HepG2 (cell line): Measurements from ENCODE around the gene BAZ2A.

Experiments
- KDM2A ChIP-seq: sonication (generic); formaldehyde crosslinking; IDR thresholded peaks from 2 replicates; pipeline ENCODE4 v1.4.0; 2020; ENCODE audit warnings: low read depth, missing genetic modification reagents, borderline replicate concordance
- MYC ChIP-seq: sonication (generic); formaldehyde crosslinking; IDR thresholded peaks from 2 replicates; pipeline ENCODE4 v1.9.0; 2021; ENCODE audit warnings: missing genetic modification reagents, borderline replicate concordance
- PHF8 ChIP-seq: sonication (generic); formaldehyde crosslinking; IDR thresholded peaks from 2 replicates; pipeline ENCODE4 v1.5.0; 2020; ENCODE audit warnings: missing genetic modification reagents
- POLR2AphosphoS2 ChIP-seq: IDR thresholded peaks from 2 replicates; pipeline ENCODE4 v1.6.1; 2011; ENCODE audit warnings: low read depth, low read length, improper control_type of control experiment
- SMC3 ChIP-seq: IDR thresholded peaks from 2 replicates; pipeline ENCODE4 v1.6.1; 2011; ENCODE audit warnings: low read length, improper control_type of control experiment
- TGIF2 ChIP-seq: IDR thresholded peaks from 2 replicates; pipeline ENCODE4 v1.6.1; 2016; ENCODE audit warnings: control low read depth, missing compliant biosample characterization
- ZNF224 ChIP-seq: sonication (generic); formaldehyde crosslinking; IDR thresholded peaks from 2 replicates; pipeline ENCODE4 v1.5.0; 2020; ENCODE audit warnings: mild to moderate bottlenecking, missing genetic modification reagents
- ZNF557 ChIP-seq: sonication (generic); formaldehyde crosslinking; IDR thresholded peaks from 2 replicates; pipeline ENCODE4 v1.4.0; 2020; ENCODE audit warnings: missing genetic modification reagents
- ZNF780A ChIP-seq: sonication (generic); formaldehyde crosslinking; IDR thresholded peaks from 2 replicates; pipeline ENCODE4 v1.8.0; 2022; ENCODE audit warnings: mild to moderate bottlenecking, missing genetic modification reagents, moderate library complexity
- ZSCAN12 ChIP-seq: sonication (generic); formaldehyde crosslinking; IDR thresholded peaks from 2 replicates; pipeline ENCODE4 v1.9.0; 2021; ENCODE audit warnings: mild to moderate bottlenecking, missing genetic modification reagents

GRCh38 chr12:56634242-56634836 lies 4.2 kb upstream of the BAZ2A start:
- TF ChIP-seq MYC (CRISPR knock-in tag), result no peak
- no peak for TF ChIP-seq KDM2A (CRISPR knock-in tag)
- TF ChIP-seq ZNF780A (CRISPR knock-in tag), result no peak
- TF ChIP-seq TGIF2 (CRISPR knock-in tag), result no peak
- no peak for TF ChIP-seq ZNF224 (CRISPR knock-in tag)
- TF ChIP-seq ZNF557 (CRISPR knock-in tag), result no peak
- no peak for TF ChIP-seq ZSCAN12 (CRISPR knock-in tag)
- TF ChIP-seq POLR2AphosphoS2, result no peak
- TF ChIP-seq SMC3, result no peak
- TF ChIP-seq PHF8 (CRISPR knock-in tag), result peak; percentile 43; the same call in 1 of the 2 replicates
